ENCODE measurements around the gene TM9SF2. TPM values are rescaled to one million over a fixed set of nuclear protein-coding genes. Genes with fewer than 3 reads are reported as not detected.

TM9SF2 gene
- total and polyA plus RNA-seq, 9 of the 15 experiments (the other 6 are each of a cell fraction or from before 2014, with no cell fraction given) = 23.3 to 83.2 (median 55.1) TPM

- TF ChIP-seq, protein P1, sequence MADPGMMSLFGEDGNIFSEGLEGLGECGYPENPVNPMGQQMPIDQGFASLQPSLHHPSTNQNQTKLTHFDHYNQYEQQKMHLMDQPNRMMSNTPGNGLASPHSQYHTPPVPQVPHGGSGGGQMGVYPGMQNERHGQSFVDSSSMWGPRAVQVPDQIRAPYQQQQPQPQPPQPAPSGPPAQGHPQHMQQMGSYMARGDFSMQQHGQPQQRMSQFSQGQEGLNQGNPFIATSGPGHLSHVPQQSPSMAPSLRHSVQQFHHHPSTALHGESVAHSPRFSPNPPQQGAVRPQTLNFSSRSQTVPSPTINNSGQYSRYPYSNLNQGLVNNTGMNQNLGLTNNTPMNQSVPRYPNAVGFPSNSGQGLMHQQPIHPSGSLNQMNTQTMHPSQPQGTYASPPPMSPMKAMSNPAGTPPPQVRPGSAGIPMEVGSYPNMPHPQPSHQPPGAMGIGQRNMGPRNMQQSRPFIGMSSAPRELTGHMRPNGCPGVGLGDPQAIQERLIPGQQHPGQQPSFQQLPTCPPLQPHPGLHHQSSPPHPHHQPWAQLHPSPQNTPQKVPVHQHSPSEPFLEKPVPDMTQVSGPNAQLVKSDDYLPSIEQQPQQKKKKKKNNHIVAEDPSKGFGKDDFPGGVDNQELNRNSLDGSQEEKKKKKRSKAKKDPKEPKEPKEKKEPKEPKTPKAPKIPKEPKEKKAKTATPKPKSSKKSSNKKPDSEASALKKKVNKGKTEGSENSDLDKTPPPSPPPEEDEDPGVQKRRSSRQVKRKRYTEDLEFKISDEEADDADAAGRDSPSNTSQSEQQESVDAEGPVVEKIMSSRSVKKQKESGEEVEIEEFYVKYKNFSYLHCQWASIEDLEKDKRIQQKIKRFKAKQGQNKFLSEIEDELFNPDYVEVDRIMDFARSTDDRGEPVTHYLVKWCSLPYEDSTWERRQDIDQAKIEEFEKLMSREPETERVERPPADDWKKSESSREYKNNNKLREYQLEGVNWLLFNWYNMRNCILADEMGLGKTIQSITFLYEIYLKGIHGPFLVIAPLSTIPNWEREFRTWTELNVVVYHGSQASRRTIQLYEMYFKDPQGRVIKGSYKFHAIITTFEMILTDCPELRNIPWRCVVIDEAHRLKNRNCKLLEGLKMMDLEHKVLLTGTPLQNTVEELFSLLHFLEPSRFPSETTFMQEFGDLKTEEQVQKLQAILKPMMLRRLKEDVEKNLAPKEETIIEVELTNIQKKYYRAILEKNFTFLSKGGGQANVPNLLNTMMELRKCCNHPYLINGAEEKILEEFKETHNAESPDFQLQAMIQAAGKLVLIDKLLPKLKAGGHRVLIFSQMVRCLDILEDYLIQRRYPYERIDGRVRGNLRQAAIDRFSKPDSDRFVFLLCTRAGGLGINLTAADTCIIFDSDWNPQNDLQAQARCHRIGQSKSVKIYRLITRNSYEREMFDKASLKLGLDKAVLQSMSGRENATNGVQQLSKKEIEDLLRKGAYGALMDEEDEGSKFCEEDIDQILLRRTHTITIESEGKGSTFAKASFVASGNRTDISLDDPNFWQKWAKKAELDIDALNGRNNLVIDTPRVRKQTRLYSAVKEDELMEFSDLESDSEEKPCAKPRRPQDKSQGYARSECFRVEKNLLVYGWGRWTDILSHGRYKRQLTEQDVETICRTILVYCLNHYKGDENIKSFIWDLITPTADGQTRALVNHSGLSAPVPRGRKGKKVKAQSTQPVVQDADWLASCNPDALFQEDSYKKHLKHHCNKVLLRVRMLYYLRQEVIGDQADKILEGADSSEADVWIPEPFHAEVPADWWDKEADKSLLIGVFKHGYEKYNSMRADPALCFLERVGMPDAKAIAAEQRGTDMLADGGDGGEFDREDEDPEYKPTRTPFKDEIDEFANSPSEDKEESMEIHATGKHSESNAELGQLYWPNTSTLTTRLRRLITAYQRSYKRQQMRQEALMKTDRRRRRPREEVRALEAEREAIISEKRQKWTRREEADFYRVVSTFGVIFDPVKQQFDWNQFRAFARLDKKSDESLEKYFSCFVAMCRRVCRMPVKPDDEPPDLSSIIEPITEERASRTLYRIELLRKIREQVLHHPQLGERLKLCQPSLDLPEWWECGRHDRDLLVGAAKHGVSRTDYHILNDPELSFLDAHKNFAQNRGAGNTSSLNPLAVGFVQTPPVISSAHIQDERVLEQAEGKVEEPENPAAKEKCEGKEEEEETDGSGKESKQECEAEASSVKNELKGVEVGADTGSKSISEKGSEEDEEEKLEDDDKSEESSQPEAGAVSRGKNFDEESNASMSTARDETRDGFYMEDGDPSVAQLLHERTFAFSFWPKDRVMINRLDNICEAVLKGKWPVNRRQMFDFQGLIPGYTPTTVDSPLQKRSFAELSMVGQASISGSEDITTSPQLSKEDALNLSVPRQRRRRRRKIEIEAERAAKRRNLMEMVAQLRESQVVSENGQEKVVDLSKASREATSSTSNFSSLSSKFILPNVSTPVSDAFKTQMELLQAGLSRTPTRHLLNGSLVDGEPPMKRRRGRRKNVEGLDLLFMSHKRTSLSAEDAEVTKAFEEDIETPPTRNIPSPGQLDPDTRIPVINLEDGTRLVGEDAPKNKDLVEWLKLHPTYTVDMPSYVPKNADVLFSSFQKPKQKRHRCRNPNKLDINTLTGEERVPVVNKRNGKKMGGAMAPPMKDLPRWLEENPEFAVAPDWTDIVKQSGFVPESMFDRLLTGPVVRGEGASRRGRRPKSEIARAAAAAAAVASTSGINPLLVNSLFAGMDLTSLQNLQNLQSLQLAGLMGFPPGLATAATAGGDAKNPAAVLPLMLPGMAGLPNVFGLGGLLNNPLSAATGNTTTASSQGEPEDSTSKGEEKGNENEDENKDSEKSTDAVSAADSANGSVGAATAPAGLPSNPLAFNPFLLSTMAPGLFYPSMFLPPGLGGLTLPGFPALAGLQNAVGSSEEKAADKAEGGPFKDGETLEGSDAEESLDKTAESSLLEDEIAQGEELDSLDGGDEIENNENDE (IDR thresholded peaks at IDR 0.05; ENCODE audit: low read depth, low read length) = no peak
- TF ChIP-seq MEIS2 (IDR thresholded peaks at IDR 0.05; ENCODE audit: partially characterized antibody) (peak; percentile 65), CHD2 (IDR thresholded peaks at IDR 0.05; ENCODE audit: low read depth, low read length) (no peak), SRSF1 (IDR thresholded peaks at IDR 0.05; ENCODE audit: low read depth, low read length) (no peak), MYC (IDR thresholded peaks at IDR 0.05; ENCODE audit: low read depth, low read length) (0 out of 2 replicates have a peak, but pooled peaks have one; percentile 36), MYC (CRISPR knock-in tag; IDR thresholded peaks at IDR 0.05; ENCODE audit: borderline replicate concordance, low read depth) (no peak), NFRKB (IDR thresholded peaks at IDR 0.05; ENCODE audit: low read depth) (peak; percentile 73), ZNF583 (CRISPR knock-in tag; IDR thresholded peaks at IDR 0.05) (no peak), RAD21 (CRISPR knock-in tag; conservative IDR thresholded peaks at IDR 0.05 in 1 of 2, IDR thresholded peaks at IDR 0.05 in 1 of 2) (no peak)
- TF ChIP-seq, protein P2, sequence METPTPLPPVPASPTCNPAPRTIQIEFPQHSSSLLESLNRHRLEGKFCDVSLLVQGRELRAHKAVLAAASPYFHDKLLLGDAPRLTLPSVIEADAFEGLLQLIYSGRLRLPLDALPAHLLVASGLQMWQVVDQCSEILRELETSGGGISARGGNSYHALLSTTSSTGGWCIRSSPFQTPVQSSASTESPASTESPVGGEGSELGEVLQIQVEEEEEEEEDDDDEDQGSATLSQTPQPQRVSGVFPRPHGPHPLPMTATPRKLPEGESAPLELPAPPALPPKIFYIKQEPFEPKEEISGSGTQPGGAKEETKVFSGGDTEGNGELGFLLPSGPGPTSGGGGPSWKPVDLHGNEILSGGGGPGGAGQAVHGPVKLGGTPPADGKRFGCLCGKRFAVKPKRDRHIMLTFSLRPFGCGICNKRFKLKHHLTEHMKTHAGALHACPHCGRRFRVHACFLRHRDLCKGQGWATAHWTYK (CRISPR knock-in tag; IDR thresholded peaks at IDR 0.05) = peak; percentile 99
- TF ChIP-seq, protein P3, sequence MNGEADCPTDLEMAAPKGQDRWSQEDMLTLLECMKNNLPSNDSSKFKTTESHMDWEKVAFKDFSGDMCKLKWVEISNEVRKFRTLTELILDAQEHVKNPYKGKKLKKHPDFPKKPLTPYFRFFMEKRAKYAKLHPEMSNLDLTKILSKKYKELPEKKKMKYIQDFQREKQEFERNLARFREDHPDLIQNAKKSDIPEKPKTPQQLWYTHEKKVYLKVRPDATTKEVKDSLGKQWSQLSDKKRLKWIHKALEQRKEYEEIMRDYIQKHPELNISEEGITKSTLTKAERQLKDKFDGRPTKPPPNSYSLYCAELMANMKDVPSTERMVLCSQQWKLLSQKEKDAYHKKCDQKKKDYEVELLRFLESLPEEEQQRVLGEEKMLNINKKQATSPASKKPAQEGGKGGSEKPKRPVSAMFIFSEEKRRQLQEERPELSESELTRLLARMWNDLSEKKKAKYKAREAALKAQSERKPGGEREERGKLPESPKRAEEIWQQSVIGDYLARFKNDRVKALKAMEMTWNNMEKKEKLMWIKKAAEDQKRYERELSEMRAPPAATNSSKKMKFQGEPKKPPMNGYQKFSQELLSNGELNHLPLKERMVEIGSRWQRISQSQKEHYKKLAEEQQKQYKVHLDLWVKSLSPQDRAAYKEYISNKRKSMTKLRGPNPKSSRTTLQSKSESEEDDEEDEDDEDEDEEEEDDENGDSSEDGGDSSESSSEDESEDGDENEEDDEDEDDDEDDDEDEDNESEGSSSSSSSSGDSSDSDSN (IDR thresholded peaks at IDR 0.05; ENCODE audit: borderline replicate concordance in 1 of 2, low read depth in 2 of 2, low read length in 2 of 2) = peak in 1 of 2 experiments; percentile 26; a peak in 1 of 4 replicates
Measured at GRCh38 chr13:99498171-99499161, 2.8 kb upstream of the TM9SF2 start (continued).
